ENCODE results near the gene CMPK2.

GRCh38 chr2:6812857-6813530, 52.7 kb downstream of the CMPK2 start:
- TF ChIP-seq POLR2AphosphoS5 (IDR thresholded peaks at IDR 0.05; ENCODE audit: low read depth, low read length) (no peak), POLR2A (IDR thresholded peaks at IDR 0.05; ENCODE audit: low read depth, low read length) (no peak), TAF1 (IDR thresholded peaks at IDR 0.05; ENCODE audit: borderline replicate concordance, low read depth, low read length) (no peak)

Measured in GM12892 (cell line).